ENCODE data around the gene OAT.

- TF ChIP-seq MXI1 (IDR thresholded peaks at IDR 0.05; ENCODE audit: low read depth, low read length) (no peak), CTCF (IDR thresholded peaks at IDR 0.05 in 2 of 3, conservative IDR thresholded peaks at IDR 0.05 in 1 of 3; ENCODE audit: control insufficient read depth in 2 of 3, extremely low read depth in 1 of 3, insufficient read depth in 1 of 3, low read depth in 3 of 3, low read length in 3 of 3) (no peak), NFYB (IDR thresholded peaks at IDR 0.05; ENCODE audit: insufficient read depth, low read depth, low read length) (no peak), EP300 (IDR thresholded peaks at IDR 0.05; ENCODE audit: borderline replicate concordance in 1 of 2, control insufficient read depth in 1 of 2, low read depth in 2 of 2, low read length in 2 of 2) (no peak), ELK1 (IDR thresholded peaks at IDR 0.05; ENCODE audit: low read depth, low read length) (no peak)
Measured at GRCh38 chr10:124392626-124393342, 25.9 kb downstream of the OAT start.

Measured in GM12878 (cell line).